GM20431 (cell line): ENCODE results near the gene ENTPD3.
"Not testable (repeated sequence)": the region's sequence is repeated elsewhere in the genome, so short reads cannot be mapped to it uniquely, and the experiment has no call there.

Experiments used
- in situ Hi-C: fragments of 300-500 bp; cut with MseI, MboI; formaldehyde crosslinking; loops from one replicate; pipeline ENCODE4 v1.15.0; 2020; ENCODE audit warnings: low sequenced_read_pairs; ENCODE audit not compliant: unreplicated experiment

ENTPD3 gene

GRCh38 chr3:40456940-40457823, 70.2 kb downstream of the ENTPD3 start, which contains the start of gene RPL14:
Gene RPL14 (plus strand): TSS chr3:40457339. CDS start chr3:40457472, 133 bp downstream.
- in situ Hi-C loops = no loop called here

- in situ Hi-C loops = no loop called here
Observed at GRCh38 chr3:40458473-40458872, 71.5 kb downstream of the ENTPD3 start.

GRCh38 chr3:40460481-40460880, 73.5 kb downstream of the ENTPD3 start:
- in situ Hi-C loops = not testable (repeated sequence)

GRCh38 chr3:40461161-40461560, 74.2 kb downstream of the ENTPD3 start:
- in situ Hi-C loops = no loop called here

GRCh38 chr3:40462838-40463237, 75.9 kb downstream of the ENTPD3 start:
- in situ Hi-C loops = not testable (repeated sequence)

GRCh38 chr3:40463579-40463978, 76.6 kb downstream of the ENTPD3 start:
- in situ Hi-C loops = no loop called here

- in situ Hi-C loops = no loop called here
Observed at GRCh38 chr3:40464339-40465110, 77.5 kb downstream of the ENTPD3 start.

GRCh38 chr3:40465111-40465407, 78.1 kb downstream of the ENTPD3 start:
- in situ Hi-C loops = no loop called here

GRCh38 chr3:40465456-40465855, 78.5 kb downstream of the ENTPD3 start:
- in situ Hi-C loops = no loop called here

- in situ Hi-C loops = no loop called here
Observed at GRCh38 chr3:40468018-40468417, 81.0 kb downstream of the ENTPD3 start.

- in situ Hi-C loops = no loop called here
Observed at GRCh38 chr3:40470701-40471100, 83.7 kb downstream of the ENTPD3 start.

- in situ Hi-C loops = no loop called here
Observed at GRCh38 chr3:40476478-40477470, 89.8 kb downstream of the ENTPD3 start, which contains the start of gene ZNF619. Gene ZNF619 (plus strand): TSS chr3:40477122. CDS start chr3:40477980, 858 bp downstream.

GRCh38 chr3:40477666-40478065, 90.7 kb downstream of the ENTPD3 start:
- in situ Hi-C loops = no loop called here
